Measurements from ENCODE around the gene EMP3.

- TF ChIP-seq GABPA (IDR thresholded peaks at IDR 0.05; ENCODE audit: low read depth, low read length) (no peak), GABPA (CRISPR knock-in tag; IDR thresholded peaks at IDR 0.05; ENCODE audit: low read depth) (no peak), ZNF773 (CRISPR knock-in tag; IDR thresholded peaks at IDR 0.05; ENCODE audit: borderline replicate concordance) (no peak), THAP8 (CRISPR knock-in tag; IDR thresholded peaks at IDR 0.05; ENCODE audit: borderline replicate concordance) (no peak), CBFB (CRISPR knock-in tag; IDR thresholded peaks at IDR 0.05) (no peak), FOXK1 (CRISPR knock-in tag; IDR thresholded peaks at IDR 0.05; ENCODE audit: borderline replicate concordance, low read depth) (no peak), ZNF543 (CRISPR knock-in tag; IDR thresholded peaks at IDR 0.05) (no peak), CTCF (CRISPR knock-in tag; IDR thresholded peaks at IDR 0.05) (no peak), POLR2A (IDR thresholded peaks at IDR 0.05; ENCODE audit: insufficient read depth in 1 of 2, low read depth in 2 of 2, low read length in 2 of 2) (no peak), PBX3 (CRISPR knock-in tag; IDR thresholded peaks at IDR 0.05; ENCODE audit: borderline replicate concordance) (no peak), KDM4B (CRISPR knock-in tag; IDR thresholded peaks at IDR 0.05) (no peak), TBX3 (IDR thresholded peaks at IDR 0.05; ENCODE audit: borderline replicate concordance) (no peak), SIN3A (IDR thresholded peaks at IDR 0.05; ENCODE audit: borderline replicate concordance, low read depth, low read length) (no peak), SRY (CRISPR knock-in tag; IDR thresholded peaks at IDR 0.05) (no peak), NONO (IDR thresholded peaks at IDR 0.05) (no peak), NONO (CRISPR knock-in tag; conservative IDR thresholded peaks at IDR 0.05) (no peak)
Observed at GRCh38 chr19:48379058-48379457, 53.7 kb downstream of the EMP3 start.
